ENCODE results near the gene ZNF580. TPM values are rescaled to one million over a fixed set of nuclear protein-coding genes. Genes with fewer than 3 reads are reported as not detected.

The ZNF580 gene
- total and polyA plus RNA-seq, 2 of the 8 experiments (the other 6 are each of a cell fraction or from before 2014, with no cell fraction given): 12.0 to 24.6 TPM

DNA sequence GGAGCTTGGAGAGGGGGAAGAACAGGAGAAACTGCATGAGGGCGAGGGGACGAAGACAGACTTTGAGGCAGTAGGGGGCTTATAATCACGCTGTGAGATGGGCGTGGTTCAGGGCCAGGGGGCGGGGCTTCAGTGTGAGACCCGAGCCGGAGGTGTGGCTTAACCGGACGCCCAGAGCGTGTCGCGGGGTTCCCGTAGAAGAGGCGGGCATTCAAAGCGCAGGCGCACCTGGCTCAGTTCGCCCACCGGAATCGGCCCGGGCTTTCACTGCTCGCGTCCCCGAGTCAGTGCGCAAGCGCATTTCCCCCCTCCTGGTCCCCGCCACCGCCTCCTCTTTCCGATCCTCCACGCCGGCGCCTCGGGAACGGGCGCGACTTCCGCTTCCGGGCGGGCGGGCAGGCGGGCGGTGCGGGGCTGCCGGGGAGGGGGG is 35.6 kb upstream of the ZNF580 start:
- CTCF ChIA-PET (ENCODE audit: partially characterized antibody): interaction anchor here (0.9 to 2.3 kb wide), 17 partner anchors 8 to 446 kb away, joined by 3 to 22 read pairs (median 7); partner anchors contain the start of gene ZNF784
- no peak for FAIRE-seq
- no peak overlapping the region for H2AFZ ChIP-seq (ENCODE audit: low read length)
- TF ChIP-seq BRCA1 (IDR thresholded peaks at IDR 0.05; ENCODE audit: low read depth, low read length): no peak
- TF ChIP-seq, protein P1, sequence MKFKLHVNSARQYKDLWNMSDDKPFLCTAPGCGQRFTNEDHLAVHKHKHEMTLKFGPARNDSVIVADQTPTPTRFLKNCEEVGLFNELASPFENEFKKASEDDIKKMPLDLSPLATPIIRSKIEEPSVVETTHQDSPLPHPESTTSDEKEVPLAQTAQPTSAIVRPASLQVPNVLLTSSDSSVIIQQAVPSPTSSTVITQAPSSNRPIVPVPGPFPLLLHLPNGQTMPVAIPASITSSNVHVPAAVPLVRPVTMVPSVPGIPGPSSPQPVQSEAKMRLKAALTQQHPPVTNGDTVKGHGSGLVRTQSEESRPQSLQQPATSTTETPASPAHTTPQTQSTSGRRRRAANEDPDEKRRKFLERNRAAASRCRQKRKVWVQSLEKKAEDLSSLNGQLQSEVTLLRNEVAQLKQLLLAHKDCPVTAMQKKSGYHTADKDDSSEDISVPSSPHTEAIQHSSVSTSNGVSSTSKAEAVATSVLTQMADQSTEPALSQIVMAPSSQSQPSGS (IDR thresholded peaks at IDR 0.05; ENCODE audit: low read length): no peak
- peak; percentile 82; the same call in 1 of the 2 replicates for TF ChIP-seq GABPA (IDR thresholded peaks at IDR 0.05; ENCODE audit: borderline replicate concordance, insufficient read depth, low read length)
- no peak for TF ChIP-seq YY1 (IDR thresholded peaks at IDR 0.05; ENCODE audit: low read depth, low read length)
- peak; percentile 81 for TF ChIP-seq SP4 (IDR thresholded peaks at IDR 0.05; ENCODE audit: low read length)
- no peak for TF ChIP-seq TEAD4 (IDR thresholded peaks at IDR 0.05; ENCODE audit: low read depth, low read length)
- TF ChIP-seq TAF7 (optimal IDR thresholded peaks at IDR 0.05; ENCODE audit: borderline replicate concordance, low read depth, low read length): no peak
- TF ChIP-seq SUZ12 (IDR thresholded peaks at IDR 0.05; ENCODE audit: low read length): no peak
- no peak for TF ChIP-seq RFX5 (IDR thresholded peaks at IDR 0.05; ENCODE audit: borderline replicate concordance, low read depth, low read length)
- TF ChIP-seq TAF1 (IDR thresholded peaks at IDR 0.05; ENCODE audit: low read depth, low read length): peak; percentile 52
- peak; percentile 20; the same call in 1 of the 2 replicates for TF ChIP-seq POLR2AphosphoS5 (IDR thresholded peaks at IDR 0.05; ENCODE audit: low read depth, low read length)

More for the DNA sequence above, 35.6 kb upstream of the ZNF580 start:
- Histone ChIP-seq H3K4me3 (ENCODE audit: extremely low read depth in 1 of 4, insufficient read depth in 2 of 4, low read depth in 3 of 4, low read length in 4 of 4) (peak overlapping the region; percentile 54 to 93 (median 68)), H2BK5ac (ENCODE audit: low read depth, low read length) (peak overlapping the region; percentile 2; the same call in 1 of the 2 replicates), H2AK5ac (ENCODE audit: low read depth, low read length) (no peak overlapping the region), H3K56ac (replicated peaks; ENCODE audit: insufficient read length, low read depth, low read length) (peak overlapping the region; percentile 54), H3K9ac (replicated peaks in 1 of 4; ENCODE audit: extremely low read depth in 1 of 4, low read depth in 3 of 4, low read length in 3 of 4) (peak overlapping the region in 2 of 4 experiments; percentile 45 to 57; a peak in 4 of 7 replicates), H3K23me2 (ENCODE audit: low read depth, low read length) (peaks cover 16% of the 10 kb centered on the region), H3K79me1 (ENCODE audit: low read depth, low read length) (peaks cover 7% of the 10 kb centered on the region), H2BK120ac (replicated peaks; ENCODE audit: low read depth, low read length) (no peak overlapping the region), H3K23ac (ENCODE audit: insufficient read length) (no peak overlapping the region), H3K27ac (ENCODE audit: low read depth, low read length) (peak overlapping the region; percentile 64; the same call in 1 of the 2 replicates), H2BK20ac (ENCODE audit: low read length) (no peak overlapping the region), H4K20me1 (replicated peaks in 1 of 2; ENCODE audit: control insufficient read depth in 1 of 2, insufficient read depth in 2 of 2, low read length in 2 of 2) (peaks cover 2 to 16% of the 10 kb centered on the region in 2 experiments), H4K91ac (replicated peaks; ENCODE audit: insufficient read length, low read length) (peak overlapping the region; percentile 80), H3K9me3 (ENCODE audit: insufficient read depth in 2 of 2, low read depth in 1 of 2, low read length in 1 of 2) (no peaks in the 10 kb centered on the region), H3K4me2 (ENCODE audit: insufficient read depth in 1 of 2, low read depth in 2 of 2, low read length in 2 of 2) (peak overlapping the region; percentile 61 to 81), H3K79me2 (ENCODE audit: control insufficient read depth in 1 of 2, insufficient read depth in 2 of 2, low read length in 2 of 2) (peaks cover 0 to 10% of the 10 kb centered on the region in 2 experiments; a peak in 2 of 4 replicates), H3K18ac (ENCODE audit: extremely low read depth, low read length) (peak overlapping the region; percentile 36; the same call in 1 of the 2 replicates), H4K8ac (ENCODE audit: extremely low read depth, insufficient read depth, low read length) (no peak overlapping the region; the same call in 1 of the 2 replicates), H3K14ac (ENCODE audit: insufficient read length) (no peak overlapping the region), H2BK15ac (ENCODE audit: low read length) (no peak overlapping the region), H3K27me3 (replicated peaks in 1 of 4; ENCODE audit: control insufficient read depth in 3 of 4, extremely low read depth in 1 of 4, insufficient read depth in 3 of 4, low read length in 3 of 4) (no peaks in the 10 kb centered on the region), H4K5ac (ENCODE audit: insufficient read length, low read depth, low read length) (peak overlapping the region; percentile 55), H3K4me1 (replicated peaks in 1 of 4; ENCODE audit: control insufficient read depth in 3 of 4, insufficient read depth in 4 of 4, low read length in 3 of 4) (peaks cover 0 to 14% (median 10%) of the 10 kb centered on the region in 4 experiments; a peak in 6 of 7 replicates), H2BK12ac (ENCODE audit: low read depth, low read length) (no peak overlapping the region), H3K4ac (replicated peaks; ENCODE audit: insufficient read length, low read depth, low read length) (no peak overlapping the region), H3K36me3 (ENCODE audit: control insufficient read depth in 2 of 4, insufficient read depth in 4 of 4, low read length in 3 of 4) (peaks cover 0 to 3% (median 0%) of the 10 kb centered on the region in 4 experiments; a peak in 1 of 8 replicates)
- WGBS, 2 experiments (ENCODE audit: extremely low coverage in 1 of 2, insufficient coverage in 1 of 2, insufficient read length in 1 of 2, insufficient replicate concordance in 2 of 2, low coverage in 1 of 2, low lambda C conversion rate in 2 of 2, missing lambda C conversion rate in 1 of 2): 0% methylated on average over 12 of the region's 43 CpGs; no CpG with 5 or more reads in 1 of the 2 experiments
- POLR2A ChIA-PET (ENCODE audit: partially characterized antibody): interaction anchor here (0.6 to 3.6 kb wide), 23 partner anchors 12 to 560 kb away, joined by 3 to 25 read pairs (median 4); partner anchors contain the start of genes CCDC106, HSPBP1, NAT14 and SSC5D
- DNase-seq (ENCODE audit: low read depth in 1 of 2, low spot score in 2 of 2): peak; percentile 94 to 98

Measured in H1 (cell line).